HPDE6-E6E7 (cell line): ENCODE results near the gene HLA-DPB1.

Experiments
- DNase-seq: peaks from one replicate; pipeline ENCODE4 v3.0.0; 2011; ENCODE audit warnings: missing footprints; ENCODE audit errors: extremely low spot score

Gene HLA-DPB1

GRCh38 chr6:33136310-33136900 is 60.6 kb downstream of the HLA-DPB1 start:
- no peak for DNase-seq
